GM23338 (cell line): ENCODE measurements around the gene GRM4. TPM values are rescaled to one million over a fixed set of nuclear protein-coding genes. Genes with fewer than 3 reads are reported as not detected.

ENCODE experiments used
- ATAC-seq: fragments of 200-7000 bp; cut with Tn5 transposase; 3 replicates; pipeline ENCODE4 v1.9.1; 2020
- DNase-seq: peaks from one replicate; pipeline ENCODE4 v3.0.0-alpha.2; 2015; ENCODE audit warnings: low spot score
- H2AFZ ChIP-seq: fragments of 200-600 bp; sonication (generic); 2 replicates; pipeline ENCODE4 v1.8.0; 2016; ENCODE audit warnings: antibody characterized with exemption, mild to moderate bottlenecking, moderate library complexity
- H3F3A ChIP-seq: fragments of 200-600 bp; sonication (generic); replicated peaks from 2 replicates; pipeline ENCODE4 v1.8.0; 2017; ENCODE audit warnings: antibody characterized with exemption, mixed run types, low read depth
- H3K27ac ChIP-seq: fragments of 200-600 bp; sonication (generic); 2 replicates; pipeline ENCODE4 v1.6.1; 2016; ENCODE audit warnings: low read depth
- H3K27me3 ChIP-seq: fragments of 200-600 bp; sonication (generic); 2 replicates; pipeline ENCODE4 v1.8.0; 2016; ENCODE audit warnings: mild to moderate bottlenecking, mixed run types, moderate library complexity; ENCODE audit not compliant: insufficient read depth
- H3K36me3 ChIP-seq: fragments of 200-600 bp; sonication (generic); 2 replicates; pipeline ENCODE4 v1.8.0; 2016; ENCODE audit warnings: mild to moderate bottlenecking; ENCODE audit not compliant: insufficient read depth
- H3K4me1 ChIP-seq: fragments of 200-600 bp; sonication (generic); 2 replicates; pipeline ENCODE4 v1.8.0; 2016; ENCODE audit warnings: mild to moderate bottlenecking, moderate library complexity; ENCODE audit not compliant: insufficient read depth
- H3K4me2 ChIP-seq: fragments of 200-600 bp; sonication (generic); 2 replicates; pipeline ENCODE4 v1.7.1; 2017; ENCODE audit warnings: mixed run types
- H3K4me3 ChIP-seq: fragments of 200-600 bp; sonication (generic); 2 replicates; pipeline ENCODE4 v1.6.1; 2016; ENCODE audit warnings: mixed run types
- H3K79me2 ChIP-seq: fragments of 200-600 bp; sonication (generic); replicated peaks from 2 replicates; pipeline ENCODE4 v1.8.0; 2017; ENCODE audit warnings: mild to moderate bottlenecking; ENCODE audit not compliant: insufficient read depth
- H3K9me2 ChIP-seq: fragments of 200-600 bp; sonication (generic); 2 replicates; pipeline ENCODE4 v1.8.0; 2017; ENCODE audit not compliant: insufficient read depth
- H4K20me1 ChIP-seq: fragments of 200-600 bp; sonication (generic); replicated peaks from 2 replicates; pipeline ENCODE4 v1.8.0; 2017; ENCODE audit warnings: mild to moderate bottlenecking; ENCODE audit not compliant: insufficient read depth
- H3K27ac Mint-ChIP-seq: 2 replicates; pipeline ENCODE4 v1.8.0; 2020; ENCODE audit warnings: inconsistent platforms, mild to moderate bottlenecking, moderate library complexity, mixed read lengths
- H3K27me3 Mint-ChIP-seq: 3 replicates; pipeline ENCODE4 v1.8.0; 2022; ENCODE audit warnings: low read depth, mild to moderate bottlenecking, moderate library complexity, mixed read lengths, inconsistent platforms; ENCODE audit not compliant: insufficient read depth, poor library complexity
- H3K36me3 Mint-ChIP-seq: 3 replicates; pipeline ENCODE4 v1.8.0; 2021; ENCODE audit warnings: low read depth, mild to moderate bottlenecking, inconsistent platforms, moderate library complexity, mixed read lengths
- H3K4me1 Mint-ChIP-seq: 3 replicates; pipeline ENCODE4 v1.8.0; 2020; ENCODE audit warnings: mild to moderate bottlenecking, inconsistent platforms, mixed read lengths
- H3K4me3 Mint-ChIP-seq: 3 replicates; pipeline ENCODE4 v1.8.0; 2021; ENCODE audit warnings: moderate library complexity, mild to moderate bottlenecking, inconsistent platforms, mixed read lengths
- H3K9me3 Mint-ChIP-seq: 3 replicates; pipeline ENCODE4 v1.8.0; 2020; ENCODE audit warnings: moderate library complexity, mild to moderate bottlenecking, inconsistent platforms, mixed read lengths
- CTCF ChIP-seq, 2 experiments: fragments of 200-600 bp in 1 of 2; sonication (generic) in 1 of 2; conservative IDR thresholded peaks; 2 replicates each; pipeline versions ENCODE4 v1.5.1 to v1.6.1; 2016 to 2017; ENCODE audit warnings: antibody characterized with exemption in 2 of 2, low read depth in 2 of 2, mild to moderate bottlenecking in 2 of 2, moderate library complexity in 1 of 2
- EZH2 ChIP-seq: fragments of 200-600 bp; sonication (generic); IDR thresholded peaks from one replicate; pipeline ENCODE4 v1.8.0; 2017; ENCODE audit warnings: antibody characterized with exemption, mild to moderate bottlenecking, low read depth; ENCODE audit not compliant: unreplicated experiment
- EZH2phosphoT487 ChIP-seq: fragments of 200-600 bp; sonication (generic); IDR thresholded peaks from one replicate; pipeline ENCODE4 v1.8.1; 2018; ENCODE audit warnings: antibody characterized with exemption; ENCODE audit not compliant: unreplicated experiment
- NANOG ChIP-seq: IDR thresholded peaks from 2 replicates; pipeline ENCODE4 v1.6.1; 2016; ENCODE audit warnings: antibody characterized with exemption, borderline replicate concordance
- REST ChIP-seq: IDR thresholded peaks from one replicate; pipeline ENCODE4 v1.6.1; 2018; ENCODE audit warnings: antibody characterized with exemption; ENCODE audit not compliant: unreplicated experiment
- STAT1 ChIP-seq: IDR thresholded peaks from one replicate; pipeline ENCODE4 v1.6.1; 2016; ENCODE audit warnings: antibody characterized with exemption; ENCODE audit not compliant: unreplicated experiment
- ZNF114 ChIP-seq: fragments of 250-450 bp; sonication (Bioruptor Pico); IDR thresholded peaks from 2 replicates; pipeline ENCODE4 v1.5.0; 2020; ENCODE audit warnings: mild to moderate bottlenecking, moderate library complexity
- ZNF331 ChIP-seq: fragments of 250-450 bp; sonication (Bioruptor Pico); IDR thresholded peaks from 2 replicates; pipeline ENCODE4 v1.5.0; 2020; ENCODE audit warnings: low read depth, mild to moderate bottlenecking, moderate library complexity
- polyA plus RNA-seq: library from polyadenylated mRNA; unstranded; fragments of >200 nt; fragmentation: Nextera tagmentation; extraction: Ambion mirVana; gene quantifications from 2 replicates; pipeline ENCODE4 v1.2.1, GENCODE V29; 2016
- total RNA-seq: library from RNA; depleted of rRNA; stranded (reverse); fragments of >200 nt; shearing (Covaris generic); gene quantifications from 2 replicates; pipeline ENCODE4 v1.2.3, GENCODE V29; 2014

GRM4 gene
- total and polyA plus RNA-seq, 2 experiments from 2014 or later: 7.0 to 30.6 TPM

- TF ChIP-seq REST (no peak), EZH2phosphoT487 (no peak), ZNF331 (CRISPR knock-in tag) (no peak), ZNF114 (CRISPR knock-in tag) (no peak), EZH2 (no peak)
Observed at GRCh38 chr6:34003962-34004361, 141.9 kb downstream of the GRM4 start (continued).

- ATAC-seq (peak; percentile 26), DNase-seq (peak; percentile 41)
- H2AFZ ChIP-seq: no peak overlapping the region
- no peaks in the 10 kb centered on the region for H3K9me2 ChIP-seq
- peaks cover 11% of the 10 kb centered on the region; the same call in 1 of the 2 replicates for H4K20me1 ChIP-seq
- H3K4me3 Mint-ChIP-seq: no peak overlapping the region
- peak overlapping the region; percentile 29; the same call in 1 of the 2 replicates for H3K4me2 ChIP-seq
- peaks cover 10% of the 10 kb centered on the region for H3K9me3 Mint-ChIP-seq
- no peak overlapping the region for H3K4me3 ChIP-seq
- peaks cover 61% of the 10 kb centered on the region for H3K27me3 Mint-ChIP-seq
- H3K27me3 ChIP-seq: peaks cover 64% of the 10 kb centered on the region
- H3K4me1 ChIP-seq: peaks cover 21% of the 10 kb centered on the region
- peaks cover under 1% of the 10 kb centered on the region; the same call in 2 of the 3 replicates for H3K36me3 Mint-ChIP-seq
- no peak overlapping the region for H3K27ac ChIP-seq
- TF ChIP-seq NANOG: no peak
- TF ChIP-seq ZNF331 (CRISPR knock-in tag): no peak
- no peak for TF ChIP-seq STAT1
- no peak for TF ChIP-seq EZH2
- TF ChIP-seq CTCF (conservative IDR thresholded peaks at IDR 0.05; ENCODE audit: low read depth in 2 of 2): no peak
- no peaks in the 10 kb centered on the region for H3K36me3 ChIP-seq
- no peaks in the 10 kb centered on the region for H3K79me2 ChIP-seq
- no peak overlapping the region for H3K27ac Mint-ChIP-seq
- H3F3A ChIP-seq: no peaks in the 10 kb centered on the region
- peaks cover 14% of the 10 kb centered on the region for H3K4me1 Mint-ChIP-seq
Observed at GRCh38 chr6:34001706-34002621, 143.9 kb downstream of the GRM4 start.
